Liver (tissue), 3 donors: ENCODE results near the gene JAKMIP2.

ENCODE experiments used
- FOXA2 ChIP-seq: IDR thresholded peaks from 2 replicates; pipeline ENCODE4 v1.6.1; 2016; ENCODE audit warnings: antibody characterized with exemption
- JUND ChIP-seq, 2 donors: IDR thresholded peaks; 2 replicates each; pipeline ENCODE4 v1.6.1; 2016; ENCODE audit warnings: antibody characterized with exemption in 2 of 2
- RAD21 ChIP-seq, 2 donors: IDR thresholded peaks; 2 replicates each; pipeline ENCODE4 v1.6.1; 2016; ENCODE audit warnings: antibody characterized with exemption in 2 of 2, mild to moderate bottlenecking in 2 of 2
- REST ChIP-seq: IDR thresholded peaks from 2 replicates; pipeline ENCODE4 v1.6.1; 2016; ENCODE audit warnings: antibody characterized with exemption, mild to moderate bottlenecking
- RXRA ChIP-seq, 2 donors: IDR thresholded peaks; 2 replicates each; pipeline ENCODE4 v1.6.1; 2017 to 2018; ENCODE audit warnings: antibody characterized with exemption in 2 of 2, mild to moderate bottlenecking in 1 of 2
- SP1 ChIP-seq: IDR thresholded peaks from 2 replicates; pipeline ENCODE4 v1.6.1; 2018; ENCODE audit warnings: antibody characterized with exemption, mild to moderate bottlenecking
- TAF1 ChIP-seq: conservative IDR thresholded peaks from 2 replicates; pipeline ENCODE4 v1.6.1; 2016; ENCODE audit warnings: antibody characterized with exemption, mild to moderate bottlenecking
- YY1 ChIP-seq: IDR thresholded peaks from 2 replicates; pipeline ENCODE4 v1.6.1; 2016; ENCODE audit warnings: antibody characterized with exemption, mild to moderate bottlenecking
- TF ChIP-seq, protein P1 (sequence below): fragments of 150-350 bp; IDR thresholded peaks from 2 replicates; pipeline ENCODE4 v1.5.1; 2017; ENCODE audit warnings: improper control_type of control experiment, low read depth, low read length; ENCODE audit not compliant: missing input control
- TF ChIP-seq, protein P2 (sequence below): IDR thresholded peaks from 2 replicates; pipeline ENCODE4 v1.6.1; 2016; ENCODE audit warnings: antibody characterized with exemption
- donor health status: healthy.
- donor health status: healthy.

DNA sequence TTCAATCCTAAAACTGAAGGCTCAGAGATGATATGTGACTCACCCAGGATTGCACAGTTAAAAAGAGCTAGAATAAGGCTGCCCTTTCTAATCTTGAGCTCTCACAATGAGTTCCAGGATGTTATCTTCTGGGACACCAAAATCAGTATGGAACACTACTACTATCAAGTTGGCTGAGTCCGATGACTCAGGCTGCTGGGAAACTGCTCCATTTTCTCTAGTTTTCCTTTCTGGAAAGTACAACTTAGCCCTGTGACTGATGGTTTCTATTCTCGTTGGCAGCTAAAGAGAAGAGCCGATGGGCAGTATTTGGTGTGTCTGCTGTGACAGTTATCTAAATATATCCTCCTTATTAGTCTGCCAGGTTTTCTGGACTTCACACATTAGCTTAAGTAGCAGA, 234.8 kb downstream of the JAKMIP2 start:
- TF ChIP-seq TAF1, result no peak
- TF ChIP-seq, protein P1, sequence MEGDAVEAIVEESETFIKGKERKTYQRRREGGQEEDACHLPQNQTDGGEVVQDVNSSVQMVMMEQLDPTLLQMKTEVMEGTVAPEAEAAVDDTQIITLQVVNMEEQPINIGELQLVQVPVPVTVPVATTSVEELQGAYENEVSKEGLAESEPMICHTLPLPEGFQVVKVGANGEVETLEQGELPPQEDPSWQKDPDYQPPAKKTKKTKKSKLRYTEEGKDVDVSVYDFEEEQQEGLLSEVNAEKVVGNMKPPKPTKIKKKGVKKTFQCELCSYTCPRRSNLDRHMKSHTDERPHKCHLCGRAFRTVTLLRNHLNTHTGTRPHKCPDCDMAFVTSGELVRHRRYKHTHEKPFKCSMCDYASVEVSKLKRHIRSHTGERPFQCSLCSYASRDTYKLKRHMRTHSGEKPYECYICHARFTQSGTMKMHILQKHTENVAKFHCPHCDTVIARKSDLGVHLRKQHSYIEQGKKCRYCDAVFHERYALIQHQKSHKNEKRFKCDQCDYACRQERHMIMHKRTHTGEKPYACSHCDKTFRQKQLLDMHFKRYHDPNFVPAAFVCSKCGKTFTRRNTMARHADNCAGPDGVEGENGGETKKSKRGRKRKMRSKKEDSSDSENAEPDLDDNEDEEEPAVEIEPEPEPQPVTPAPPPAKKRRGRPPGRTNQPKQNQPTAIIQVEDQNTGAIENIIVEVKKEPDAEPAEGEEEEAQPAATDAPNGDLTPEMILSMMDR, result no peak
- no peak for TF ChIP-seq SP1
- TF ChIP-seq, protein P2, sequence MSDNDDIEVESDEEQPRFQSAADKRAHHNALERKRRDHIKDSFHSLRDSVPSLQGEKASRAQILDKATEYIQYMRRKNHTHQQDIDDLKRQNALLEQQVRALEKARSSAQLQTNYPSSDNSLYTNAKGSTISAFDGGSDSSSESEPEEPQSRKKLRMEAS, result no peak
- TF ChIP-seq JUND (IDR thresholded peaks at IDR 0.05), result peak in 1 of 2 donors; percentile 50
- TF ChIP-seq RXRA (IDR thresholded peaks at IDR 0.05), result no peak
- TF ChIP-seq RAD21 (IDR thresholded peaks at IDR 0.05), result no peak
- no peak for TF ChIP-seq REST
- TF ChIP-seq FOXA2, result no peak
- no peak for TF ChIP-seq YY1
